ENCODE data around the gene FBXL20. TPM values are rescaled to one million over a fixed set of nuclear protein-coding genes. Genes with fewer than 3 reads are reported as not detected.
A peak's percentile ranks its signal among the peaks of the same experiment; 100 is the strongest.

FBXL20 gene
- total RNA-seq, 5 donors from 2014 or later (not counting 1 experiment from before 2014, with no cell fraction given): 23.5 to 30.0 (median 26.2) TPM

GRCh38 chr17:39222866-39223834, 178.3 kb downstream of the FBXL20 start:
- H3K9me3 Mint-ChIP-seq: no peaks in the 10 kb centered on the region
- Histone ChIP-seq H3K27me3 (replicated peaks in 1 of 2; ENCODE audit: control insufficient read depth in 2 of 2, extremely low read depth in 1 of 2, insufficient read depth in 2 of 2, low read length in 1 of 2) (peaks cover 7 to 61% of the 10 kb centered on the region in 2 experiments), H3K4me1 (ENCODE audit: control insufficient read depth in 1 of 2, extremely low read depth in 1 of 2, insufficient read depth in 2 of 2, low read length in 2 of 2) (peaks cover 6 to 20% of the 10 kb centered on the region in 2 experiments), H3K4me3 (ENCODE audit: control insufficient read depth in 1 of 2, extremely low read depth in 1 of 2, low read length in 1 of 2) (no peak overlapping the region), H3K27ac (ENCODE audit: low read length) (no peak overlapping the region), H3K9me3 (no peaks in the 10 kb centered on the region), H3K36me3 (ENCODE audit: control insufficient read depth in 2 of 2, extremely low read depth in 1 of 2, insufficient read depth in 1 of 2, low read length in 1 of 2) (no peaks in the 10 kb centered on the region)
- H3K27ac Mint-ChIP-seq: no peak overlapping the region
- H3K36me3 Mint-ChIP-seq: peaks cover 3% of the 10 kb centered on the region
- ATAC-seq (replicated peaks in 1 of 4): no peak
- H3K27me3 Mint-ChIP-seq: peaks cover 17 to 43% of the 10 kb centered on the region in 2 donors
- H3K4me3 Mint-ChIP-seq: peak overlapping the region; percentile 43 to 86 (median 51)
- DNase-seq: no peak
- ChIA-PET CTCF (interaction anchor here in 1 of 2 donors (0.5 kb wide), 1 partner anchor 23 kb away, joined by 3 read pairs; no protein-coding TSS in a partner anchor), POLR2A (no interaction called here)
- peaks cover 10 to 16% (median 16%) of the 10 kb centered on the region in 3 donors for H3K4me1 Mint-ChIP-seq
- WGBS (ENCODE audit: insufficient coverage): 58% methylated on average over 2 of the region's 9 CpGs

GRCh38 chr17:39222151-39222550, 179.3 kb downstream of the FBXL20 start:
- POLR2A ChIA-PET: no interaction called here
- Histone ChIP-seq H3K27me3 (replicated peaks in 1 of 2; ENCODE audit: control insufficient read depth in 2 of 2, extremely low read depth in 1 of 2, insufficient read depth in 2 of 2, low read length in 1 of 2) (peaks cover 7 to 60% of the 10 kb centered on the region in 2 experiments), H3K27ac (ENCODE audit: low read length) (no peak overlapping the region), H3K4me3 (ENCODE audit: control insufficient read depth in 1 of 2, extremely low read depth in 1 of 2, low read length in 1 of 2) (no peak overlapping the region), H3K4me1 (ENCODE audit: control insufficient read depth in 1 of 2, extremely low read depth in 1 of 2, insufficient read depth in 2 of 2, low read length in 2 of 2) (peaks cover 6 to 22% of the 10 kb centered on the region in 2 experiments), H3K9me3 (no peaks in the 10 kb centered on the region), H3K36me3 (ENCODE audit: control insufficient read depth in 2 of 2, extremely low read depth in 1 of 2, insufficient read depth in 1 of 2, low read length in 1 of 2) (no peaks in the 10 kb centered on the region)
- 94% methylated on average over 5 of the region's 7 CpGs for WGBS (ENCODE audit: insufficient coverage)
- peak overlapping the region in 1 of 2 donors; percentile 10 for H3K27ac Mint-ChIP-seq
- DNase-seq (no peak), ATAC-seq (replicated peaks in 1 of 4) (no peak)
- H3K4me3 Mint-ChIP-seq: no peak overlapping the region
- H3K27me3 Mint-ChIP-seq: peaks cover 19 to 38% of the 10 kb centered on the region in 2 donors
- H3K36me3 Mint-ChIP-seq: peaks cover 3% of the 10 kb centered on the region
- CTCF ChIA-PET: interaction anchor here in 1 of 2 donors (0.7 kb wide), 1 partner anchor 243 kb away, joined by 3 read pairs; no protein-coding TSS in a partner anchor
- no peaks in the 10 kb centered on the region for H3K9me3 Mint-ChIP-seq
- peaks cover 10 to 18% (median 16%) of the 10 kb centered on the region in 3 donors for H3K4me1 Mint-ChIP-seq

- H3K27me3 ChIP-seq (replicated peaks in 1 of 2; ENCODE audit: control insufficient read depth in 2 of 2, extremely low read depth in 1 of 2, insufficient read depth in 2 of 2, low read length in 1 of 2): peaks cover 7 to 60% of the 10 kb centered on the region in 2 experiments
- WGBS (ENCODE audit: insufficient coverage): 100% methylated on average over 3 of the region's 6 CpGs
- H3K4me3 ChIP-seq (ENCODE audit: control insufficient read depth in 1 of 2, extremely low read depth in 1 of 2, low read length in 1 of 2): no peak overlapping the region
- H3K9me3 Mint-ChIP-seq: no peaks in the 10 kb centered on the region
- no peak overlapping the region for H3K27ac Mint-ChIP-seq
- no peaks in the 10 kb centered on the region for H3K9me3 ChIP-seq
- ChIA-PET CTCF (interaction anchor here in 1 of 2 donors (0.7 kb wide), 1 partner anchor 243 kb away, joined by 3 read pairs; no protein-coding TSS in a partner anchor), POLR2A (no interaction called here)
- no peak overlapping the region for H3K27ac ChIP-seq (ENCODE audit: low read length)
- no peak for DNase-seq
- no peaks in the 10 kb centered on the region for H3K36me3 ChIP-seq (ENCODE audit: control insufficient read depth in 2 of 2, extremely low read depth in 1 of 2, insufficient read depth in 1 of 2, low read length in 1 of 2)
- H3K4me1 ChIP-seq (ENCODE audit: control insufficient read depth in 1 of 2, extremely low read depth in 1 of 2, insufficient read depth in 2 of 2, low read length in 2 of 2): peaks cover 6 to 22% of the 10 kb centered on the region in 2 experiments
- H3K36me3 Mint-ChIP-seq: peaks cover 3% of the 10 kb centered on the region
- ATAC-seq (replicated peaks in 1 of 4): no peak
- H3K27me3 Mint-ChIP-seq: peaks cover 24 to 43% of the 10 kb centered on the region in 2 donors
- H3K4me3 Mint-ChIP-seq: no peak overlapping the region
- peaks cover 10 to 18% (median 16%) of the 10 kb centered on the region in 3 donors for H3K4me1 Mint-ChIP-seq
These were observed 179.9 kb downstream of the FBXL20 start for GRCh38 chr17:39221572-39221971.

GRCh38 chr17:39219647-39220154, 181.7 kb downstream of the FBXL20 start:
- peaks cover 5 to 11% (median 10%) of the 10 kb centered on the region in 3 donors for H3K4me1 Mint-ChIP-seq
- H3K36me3 Mint-ChIP-seq: no peaks in the 10 kb centered on the region
- H3K27ac Mint-ChIP-seq: no peak overlapping the region
- no peaks in the 10 kb centered on the region for H3K9me3 ChIP-seq
- no peak overlapping the region for H3K4me3 Mint-ChIP-seq
- ChIA-PET CTCF (no interaction called here), POLR2A (no interaction called here)
- H3K27ac ChIP-seq (ENCODE audit: low read length): no peak overlapping the region
- no peaks in the 10 kb centered on the region for H3K9me3 Mint-ChIP-seq
- peaks cover 28 to 47% of the 10 kb centered on the region in 2 donors for H3K27me3 Mint-ChIP-seq
- H3K4me3 ChIP-seq (ENCODE audit: control insufficient read depth in 1 of 2, extremely low read depth in 1 of 2, low read length in 1 of 2): no peak overlapping the region
- no peak for DNase-seq
- no peak for ATAC-seq (replicated peaks in 1 of 4)
- peaks cover 0 to 5% of the 10 kb centered on the region in 2 experiments for H3K4me1 ChIP-seq (ENCODE audit: control insufficient read depth in 1 of 2, extremely low read depth in 1 of 2, insufficient read depth in 2 of 2, low read length in 2 of 2)
- no peaks in the 10 kb centered on the region for H3K36me3 ChIP-seq (ENCODE audit: control insufficient read depth in 2 of 2, extremely low read depth in 1 of 2, insufficient read depth in 1 of 2, low read length in 1 of 2)
- WGBS (ENCODE audit: insufficient coverage): 57% methylated on average over 4 of the region's 8 CpGs
- H3K27me3 ChIP-seq (replicated peaks in 1 of 2; ENCODE audit: control insufficient read depth in 2 of 2, extremely low read depth in 1 of 2, insufficient read depth in 2 of 2, low read length in 1 of 2): peaks cover 2 to 51% of the 10 kb centered on the region in 2 experiments

- ChIA-PET POLR2A (no interaction called here), CTCF (interaction anchor here in 1 of 2 donors (0.6 kb wide), 1 partner anchor 37 kb away, joined by 3 read pairs; no protein-coding TSS in a partner anchor)
- Histone ChIP-seq H3K4me1 (ENCODE audit: control insufficient read depth in 1 of 2, extremely low read depth in 1 of 2, insufficient read depth in 2 of 2, low read length in 2 of 2) (peaks cover 0 to 4% of the 10 kb centered on the region in 2 experiments), H3K9me3 (no peaks in the 10 kb centered on the region), H3K27ac (ENCODE audit: low read length) (no peak overlapping the region), H3K27me3 (replicated peaks in 1 of 2; ENCODE audit: control insufficient read depth in 2 of 2, extremely low read depth in 1 of 2, insufficient read depth in 2 of 2, low read length in 1 of 2) (peaks cover 2 to 51% of the 10 kb centered on the region in 2 experiments), H3K36me3 (ENCODE audit: control insufficient read depth in 2 of 2, extremely low read depth in 1 of 2, insufficient read depth in 1 of 2, low read length in 1 of 2) (no peaks in the 10 kb centered on the region), H3K4me3 (ENCODE audit: control insufficient read depth in 1 of 2, extremely low read depth in 1 of 2, low read length in 1 of 2) (no peak overlapping the region)
- no peaks in the 10 kb centered on the region for H3K36me3 Mint-ChIP-seq
- H3K4me3 Mint-ChIP-seq: no peak overlapping the region
- H3K27me3 Mint-ChIP-seq: peaks cover 25 to 46% of the 10 kb centered on the region in 2 donors
- peaks cover 2 to 9% (median 6%) of the 10 kb centered on the region in 3 donors for H3K4me1 Mint-ChIP-seq
- peak overlapping the region in 1 of 2 donors; percentile 58 for H3K27ac Mint-ChIP-seq
- WGBS (ENCODE audit: insufficient coverage): 73% methylated on average over 6 of the region's 8 CpGs
- H3K9me3 Mint-ChIP-seq: no peaks in the 10 kb centered on the region
- no peak for ATAC-seq (replicated peaks in 1 of 4)
- DNase-seq: no peak
These were observed 182.5 kb downstream of the FBXL20 start for GRCh38 chr17:39218906-39219305.

GRCh38 chr17:39217734-39218369, 183.6 kb downstream of the FBXL20 start:
- peaks cover 0 to 6% (median 4%) of the 10 kb centered on the region in 3 donors for H3K4me1 Mint-ChIP-seq
- ChIA-PET POLR2A (no interaction called here), CTCF (interaction anchor here in 1 of 2 donors (0.6 to 0.9 kb wide), 2 partner anchors 12 to 16 kb away, joined by 3 read pairs; no protein-coding TSS in a partner anchor)
- Histone ChIP-seq H3K4me1 (ENCODE audit: control insufficient read depth in 1 of 2, extremely low read depth in 1 of 2, insufficient read depth in 2 of 2, low read length in 2 of 2) (peaks cover 0 to 4% of the 10 kb centered on the region in 2 experiments), H3K27me3 (replicated peaks in 1 of 2; ENCODE audit: control insufficient read depth in 2 of 2, extremely low read depth in 1 of 2, insufficient read depth in 2 of 2, low read length in 1 of 2) (peaks cover 2 to 49% of the 10 kb centered on the region in 2 experiments), H3K36me3 (ENCODE audit: control insufficient read depth in 2 of 2, extremely low read depth in 1 of 2, insufficient read depth in 1 of 2, low read length in 1 of 2) (no peaks in the 10 kb centered on the region), H3K4me3 (ENCODE audit: control insufficient read depth in 1 of 2, extremely low read depth in 1 of 2, low read length in 1 of 2) (no peak overlapping the region), H3K27ac (ENCODE audit: low read length) (no peak overlapping the region), H3K9me3 (no peaks in the 10 kb centered on the region)
- H3K36me3 Mint-ChIP-seq: no peaks in the 10 kb centered on the region
- no peaks in the 10 kb centered on the region for H3K9me3 Mint-ChIP-seq
- no peak overlapping the region for H3K4me3 Mint-ChIP-seq
- ATAC-seq (replicated peaks in 1 of 4) (no peak), DNase-seq (no peak)
- no peak overlapping the region for H3K27ac Mint-ChIP-seq
- H3K27me3 Mint-ChIP-seq: peaks cover 20 to 42% of the 10 kb centered on the region in 2 donors
- 21% methylated on average over 19 of the region's 24 CpGs for WGBS (ENCODE audit: insufficient coverage)

Measured in T-cell (primary cell).